Measurements from ENCODE around the gene TMEM190.
"Not testable (repeated sequence)": the region's sequence is repeated elsewhere in the genome, so short reads cannot be mapped to it uniquely, and the experiment has no call there.

The TMEM190 gene

DNA sequence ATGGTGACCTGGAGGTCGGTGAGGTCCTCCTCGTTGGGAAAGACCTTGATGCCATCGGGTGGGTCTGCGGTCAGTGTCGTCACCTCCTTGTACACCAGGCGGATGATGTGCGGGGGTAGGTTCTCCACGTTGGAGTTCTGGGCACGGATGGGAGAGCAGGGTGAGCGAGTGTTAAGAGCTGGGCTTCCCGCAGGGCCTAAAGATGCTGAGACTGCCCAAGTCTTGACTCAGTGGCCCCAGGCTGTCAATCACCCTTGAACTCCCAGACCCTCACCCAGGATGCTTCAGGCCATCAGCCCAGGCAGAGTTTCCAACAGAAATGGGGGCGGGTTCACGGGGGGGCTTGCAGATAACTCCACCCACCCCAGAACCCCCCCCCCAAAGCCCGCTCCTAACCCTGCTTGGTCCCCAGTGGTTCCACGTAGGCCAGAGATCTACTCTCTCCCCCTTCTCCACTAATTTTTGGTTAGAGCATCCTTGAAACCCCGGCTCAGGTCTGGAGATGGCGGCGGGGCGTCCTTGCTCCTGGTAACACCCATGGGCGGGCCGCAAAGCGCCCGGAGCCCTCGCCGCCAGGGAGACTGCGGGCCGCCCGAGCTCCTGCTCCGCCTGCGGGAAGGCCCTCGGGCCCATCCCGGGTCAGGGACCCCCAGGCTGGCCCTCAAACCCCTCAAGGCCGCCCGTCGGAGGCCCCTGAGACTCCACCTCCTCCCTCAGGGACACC lies 30.4 kb downstream of the TMEM190 start:
- peaks cover 5% of the 10 kb centered on the region for H3K4me1 ChIP-seq (ENCODE audit: control insufficient read depth, insufficient read depth, low read length)
- H3K9ac ChIP-seq (ENCODE audit: low read depth, low read length), result peak overlapping the region; percentile 89
- no peaks in the 10 kb centered on the region for H3K9me3 ChIP-seq (ENCODE audit: control insufficient read depth, insufficient read depth, low read length)
- H3K4me3 ChIP-seq (ENCODE audit: low read depth, low read length), result peak overlapping the region; percentile 73
- H3K27me3 ChIP-seq (ENCODE audit: control insufficient read depth, insufficient read depth, low read length), result peaks cover 4% of the 10 kb centered on the region
- H3K36me3 ChIP-seq (ENCODE audit: control insufficient read depth, insufficient read depth, low read length), result peaks cover 41% of the 10 kb centered on the region

DNA sequence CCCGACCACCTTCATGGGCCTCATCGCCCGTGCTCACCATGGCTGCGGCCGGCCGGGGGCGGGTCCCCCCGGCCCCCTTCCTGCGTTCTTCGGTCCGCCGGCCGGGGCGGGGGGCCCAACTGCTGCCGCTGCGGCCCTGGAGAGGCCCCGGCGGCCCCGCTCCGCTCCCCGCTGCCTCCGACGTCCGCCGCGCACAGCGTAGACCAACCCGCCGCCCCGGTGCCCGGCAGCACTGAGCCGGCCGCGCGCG lies 30.8 kb downstream of the TMEM190 start, which contains the start of gene UBE2S:
Gene UBE2S, minus strand, starts transcription at position 239 of the 250 bp plus-strand sequence. Its CDS starts 199 bp downstream, at position 40.
- peak within 1 kb of the TSS; percentile 89 for H3K9ac ChIP-seq (ENCODE audit: low read depth, low read length)
- H3K36me3 ChIP-seq (ENCODE audit: control insufficient read depth, insufficient read depth, low read length), result peaks cover 37% of the 10 kb centered on the region
- H3K9me3 ChIP-seq (ENCODE audit: control insufficient read depth, insufficient read depth, low read length); H3K27me3 ChIP-seq (ENCODE audit: control insufficient read depth, insufficient read depth, low read length); H3K4me1 ChIP-seq (ENCODE audit: control insufficient read depth, insufficient read depth, low read length): not testable (repeated sequence)
- H3K4me3 ChIP-seq (ENCODE audit: low read depth, low read length), result peak within 1 kb of the TSS; percentile 73

DNA sequence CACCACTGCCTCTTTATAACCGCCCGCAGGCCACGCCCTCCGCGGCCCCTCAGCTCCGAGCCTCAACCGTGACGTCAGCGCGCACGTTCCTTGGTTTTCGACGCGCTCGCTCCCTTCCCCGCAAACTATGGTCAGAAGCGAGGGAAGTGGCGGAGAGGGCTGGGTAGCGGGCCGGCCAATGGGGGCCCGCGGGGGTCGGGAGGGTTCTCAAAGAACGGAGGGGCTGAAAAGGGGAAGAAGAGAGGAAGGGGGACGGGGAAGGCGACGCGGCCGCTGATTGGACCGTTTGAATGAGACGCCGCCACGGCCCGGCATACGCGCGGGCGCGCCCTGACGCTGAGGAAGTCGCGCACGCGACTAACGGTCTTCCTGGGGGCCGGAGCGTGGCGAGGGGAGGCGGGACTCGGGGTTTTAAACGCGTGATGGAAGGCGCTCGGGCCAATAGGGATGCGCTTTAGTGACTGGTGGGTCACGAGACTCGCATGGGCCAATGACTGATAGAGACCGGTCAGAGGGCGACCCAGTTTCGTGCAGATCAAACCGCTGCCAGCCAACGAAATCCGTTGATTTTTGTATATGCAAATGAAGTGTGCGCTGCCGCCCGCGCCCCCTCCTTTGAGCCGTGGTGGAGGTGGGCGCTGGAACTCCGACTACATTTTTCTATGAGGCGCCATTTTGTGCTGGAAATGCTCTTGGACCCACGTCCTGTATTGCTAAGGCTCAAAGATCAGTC lies 31.3 kb downstream of the TMEM190 start:
- Histone ChIP-seq H3K9ac (ENCODE audit: low read depth, low read length) (peak overlapping the region; percentile 77), H3K4me3 (ENCODE audit: low read depth, low read length) (peak overlapping the region; percentile 73), H3K4me1 (ENCODE audit: control insufficient read depth, insufficient read depth, low read length) (peaks cover 5% of the 10 kb centered on the region), H3K27me3 (ENCODE audit: control insufficient read depth, insufficient read depth, low read length) (peaks cover 4% of the 10 kb centered on the region), H3K9me3 (ENCODE audit: control insufficient read depth, insufficient read depth, low read length) (no peaks in the 10 kb centered on the region), H3K36me3 (ENCODE audit: control insufficient read depth, insufficient read depth, low read length) (peaks cover 32% of the 10 kb centered on the region)

DNA sequence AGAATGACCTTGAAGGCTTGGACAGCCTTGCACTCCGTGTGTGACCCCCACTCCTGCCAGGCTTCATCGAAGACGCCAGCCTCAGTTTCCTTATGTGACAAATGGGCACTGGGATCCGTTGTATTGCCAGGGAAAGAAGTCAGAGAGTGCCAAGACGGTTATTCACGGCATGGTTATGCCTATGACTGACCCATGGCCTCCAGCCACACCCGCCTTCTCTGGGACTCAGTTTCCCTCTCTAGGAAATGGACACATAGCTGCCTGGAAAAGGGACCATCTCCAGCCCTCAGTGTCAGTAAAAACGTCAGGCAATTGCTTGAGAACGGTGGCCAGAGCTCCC lies 31.9 kb downstream of the TMEM190 start:
- Histone ChIP-seq H3K36me3 (ENCODE audit: control insufficient read depth, insufficient read depth, low read length) (peaks cover 27% of the 10 kb centered on the region), H3K27me3 (ENCODE audit: control insufficient read depth, insufficient read depth, low read length) (peaks cover 4% of the 10 kb centered on the region), H3K9me3 (ENCODE audit: control insufficient read depth, insufficient read depth, low read length) (no peaks in the 10 kb centered on the region), H3K9ac (ENCODE audit: low read depth, low read length) (peak overlapping the region; percentile 18), H3K4me1 (ENCODE audit: control insufficient read depth, insufficient read depth, low read length) (peaks cover 5% of the 10 kb centered on the region), H3K4me3 (ENCODE audit: low read depth, low read length) (peak overlapping the region; percentile 27)

DNA sequence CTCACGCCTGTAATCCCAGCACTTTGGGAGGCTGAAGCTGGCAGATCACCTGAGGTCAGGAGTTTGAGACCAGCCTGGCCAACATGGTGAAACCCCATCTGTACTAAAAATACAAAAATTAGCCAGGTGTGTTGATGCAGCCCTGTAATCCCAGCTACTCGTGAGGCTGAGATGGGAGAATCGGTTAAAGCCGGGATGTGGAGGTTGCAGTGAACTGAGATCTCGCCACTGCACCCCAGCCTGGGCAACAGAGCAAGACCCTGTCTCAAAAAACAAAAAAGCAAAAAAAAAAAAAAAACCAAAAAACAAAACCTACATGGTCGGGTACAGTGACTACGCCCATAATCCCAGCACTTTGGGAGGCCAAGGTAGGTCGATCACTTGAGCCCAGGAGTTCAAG lies 32.6 kb downstream of the TMEM190 start:
- not testable (repeated sequence) for H3K27me3 ChIP-seq (ENCODE audit: control insufficient read depth, insufficient read depth, low read length); H3K4me1 ChIP-seq (ENCODE audit: control insufficient read depth, insufficient read depth, low read length); H3K9ac ChIP-seq (ENCODE audit: low read depth, low read length); H3K9me3 ChIP-seq (ENCODE audit: control insufficient read depth, insufficient read depth, low read length); H3K4me3 ChIP-seq (ENCODE audit: low read depth, low read length)
- peaks cover 22% of the 10 kb centered on the region for H3K36me3 ChIP-seq (ENCODE audit: control insufficient read depth, insufficient read depth, low read length)

DNA sequence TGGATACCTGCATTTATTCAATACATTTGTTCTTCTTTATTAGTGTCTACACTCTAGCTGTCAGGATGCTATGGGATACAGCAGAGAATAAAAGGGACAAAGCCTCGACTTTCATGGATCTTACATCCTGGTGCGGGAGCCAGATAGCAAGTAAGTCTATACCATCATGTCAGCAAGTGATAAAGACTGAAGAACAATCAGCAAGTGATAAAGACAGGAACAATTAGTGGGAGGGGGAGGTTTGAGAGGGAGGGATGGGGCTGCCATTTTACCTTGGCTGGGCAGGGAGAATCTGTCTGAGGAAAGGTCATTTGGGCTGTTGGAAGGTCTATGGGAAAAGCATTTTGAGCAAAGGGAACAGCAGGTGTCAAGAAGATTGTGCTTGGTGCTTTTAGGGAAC lies 33.5 kb downstream of the TMEM190 start:
- Histone ChIP-seq H3K4me1 (ENCODE audit: control insufficient read depth, insufficient read depth, low read length) (peaks cover 5% of the 10 kb centered on the region), H3K4me3 (ENCODE audit: low read depth, low read length) (no peak overlapping the region), H3K36me3 (ENCODE audit: control insufficient read depth, insufficient read depth, low read length) (peaks cover 17% of the 10 kb centered on the region), H3K9ac (ENCODE audit: low read depth, low read length) (no peak overlapping the region), H3K27me3 (ENCODE audit: control insufficient read depth, insufficient read depth, low read length) (peaks cover 4% of the 10 kb centered on the region), H3K9me3 (ENCODE audit: control insufficient read depth, insufficient read depth, low read length) (no peaks in the 10 kb centered on the region)

DNA sequence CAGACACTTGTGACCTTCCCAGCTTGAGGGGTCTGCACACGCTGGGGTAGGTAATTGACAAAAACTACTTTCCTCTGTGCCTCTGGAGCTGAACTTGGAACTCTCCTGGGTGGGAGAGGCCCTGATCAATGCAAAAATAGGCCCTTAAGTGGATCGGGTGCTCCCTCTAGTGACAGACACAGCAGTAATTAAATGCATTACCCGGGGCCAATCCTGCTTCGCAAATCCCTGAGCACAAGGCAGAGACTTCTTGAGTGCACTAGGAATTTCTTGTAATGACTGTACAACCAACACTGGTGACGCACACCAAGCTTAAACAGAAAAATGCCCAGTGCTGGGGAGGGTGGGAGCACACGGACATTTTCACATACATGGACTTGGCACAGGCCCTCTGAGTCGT lies 41.6 kb downstream of the TMEM190 start:
- H3K9me3 ChIP-seq (ENCODE audit: control insufficient read depth, insufficient read depth, low read length), result no peaks in the 10 kb centered on the region
- H3K36me3 ChIP-seq (ENCODE audit: control insufficient read depth, insufficient read depth, low read length), result no peaks in the 10 kb centered on the region
- H3K4me3 ChIP-seq (ENCODE audit: low read depth, low read length), result no peak overlapping the region
- peaks cover 2% of the 10 kb centered on the region for H3K27me3 ChIP-seq (ENCODE audit: control insufficient read depth, insufficient read depth, low read length)
- no peaks in the 10 kb centered on the region for H3K4me1 ChIP-seq (ENCODE audit: control insufficient read depth, insufficient read depth, low read length)
- no peak overlapping the region for H3K9ac ChIP-seq (ENCODE audit: low read depth, low read length)

DNA sequence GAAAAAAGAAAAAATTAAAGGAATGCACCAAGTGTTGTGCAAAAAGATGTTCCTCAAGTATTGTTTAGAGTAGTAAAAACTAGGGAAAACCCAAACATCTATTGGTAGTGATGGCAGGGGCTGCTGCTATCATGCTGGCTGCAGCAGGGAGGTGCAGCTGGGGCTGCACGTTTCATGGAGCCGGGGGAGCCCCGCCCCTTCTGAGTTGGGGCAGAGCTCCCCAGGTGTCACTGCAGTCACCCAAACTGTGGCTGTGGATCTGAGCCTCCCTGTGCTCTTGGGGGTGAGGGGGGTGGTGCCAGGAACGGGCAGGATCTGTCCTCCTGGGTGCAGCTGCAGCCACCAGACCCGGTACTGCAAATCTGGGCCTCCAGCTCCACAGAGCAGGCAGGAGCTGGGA lies 42.5 kb downstream of the TMEM190 start:
- H3K27me3 ChIP-seq (ENCODE audit: control insufficient read depth, insufficient read depth, low read length), result peaks cover 2% of the 10 kb centered on the region
- no peak overlapping the region for H3K4me3 ChIP-seq (ENCODE audit: low read depth, low read length)
- H3K4me1 ChIP-seq (ENCODE audit: control insufficient read depth, insufficient read depth, low read length), result no peaks in the 10 kb centered on the region
- H3K9me3 ChIP-seq (ENCODE audit: control insufficient read depth, insufficient read depth, low read length), result no peaks in the 10 kb centered on the region
- H3K36me3 ChIP-seq (ENCODE audit: control insufficient read depth, insufficient read depth, low read length), result no peaks in the 10 kb centered on the region
- no peak overlapping the region for H3K9ac ChIP-seq (ENCODE audit: low read depth, low read length)

DNA sequence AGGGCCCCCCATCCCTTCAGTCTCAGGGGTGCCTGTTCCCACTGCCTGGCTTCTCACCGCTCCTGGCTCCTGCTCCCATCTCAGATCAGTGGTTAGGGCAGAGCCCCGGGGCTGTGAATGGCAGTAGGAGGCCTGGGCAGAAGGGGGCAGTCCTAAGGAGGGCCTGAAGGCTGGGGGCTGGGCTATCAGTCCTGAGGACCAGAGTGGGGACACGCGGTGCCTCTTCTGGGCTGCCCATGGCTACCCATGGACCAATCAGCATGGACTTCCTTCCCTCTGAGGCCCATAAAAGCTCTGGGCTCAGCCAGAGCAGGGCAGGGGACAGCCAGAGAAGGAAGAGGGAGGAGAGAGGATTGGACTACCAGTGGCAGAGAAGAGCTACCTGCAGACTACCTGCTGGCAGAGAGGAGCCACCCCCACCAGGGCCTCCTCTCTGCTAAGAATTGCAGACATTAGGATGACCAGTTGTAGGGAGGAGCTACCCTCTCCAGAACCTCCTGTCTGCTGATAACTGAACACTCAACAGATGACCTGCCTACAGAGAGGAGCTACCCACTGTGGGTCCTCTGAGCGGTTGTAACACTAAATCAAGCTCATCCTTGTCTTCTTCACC lies 43.1 kb downstream of the TMEM190 start:
- Histone ChIP-seq H3K4me3 (ENCODE audit: low read depth, low read length) (no peak overlapping the region), H3K9ac (ENCODE audit: low read depth, low read length) (no peak overlapping the region), H3K27me3 (ENCODE audit: control insufficient read depth, insufficient read depth, low read length) (peaks cover 2% of the 10 kb centered on the region), H3K9me3 (ENCODE audit: control insufficient read depth, insufficient read depth, low read length) (no peaks in the 10 kb centered on the region), H3K4me1 (ENCODE audit: control insufficient read depth, insufficient read depth, low read length) (no peaks in the 10 kb centered on the region), H3K36me3 (ENCODE audit: control insufficient read depth, insufficient read depth, low read length) (no peaks in the 10 kb centered on the region)

DNA sequence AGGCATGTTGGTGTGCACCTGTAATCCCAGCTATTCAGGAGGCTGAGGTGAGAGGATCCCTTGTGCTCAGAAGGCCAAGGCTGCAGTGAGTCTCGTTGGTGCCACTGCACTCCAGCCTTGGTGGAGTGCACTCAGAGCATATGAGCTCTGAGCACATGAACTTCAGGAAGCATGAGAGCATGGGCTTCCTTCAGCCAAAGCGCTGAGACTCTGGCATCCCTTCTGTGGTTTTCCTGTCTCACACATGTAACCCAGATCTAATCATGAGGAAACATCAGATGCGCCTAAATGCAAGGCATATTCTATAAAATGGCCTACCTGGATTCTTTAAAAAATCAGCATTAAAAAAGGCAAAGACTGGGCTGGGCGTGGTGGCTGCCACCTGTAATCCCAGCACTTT lies 44.7 kb downstream of the TMEM190 start:
- H3K36me3 ChIP-seq (ENCODE audit: control insufficient read depth, insufficient read depth, low read length); H3K9ac ChIP-seq (ENCODE audit: low read depth, low read length); H3K4me1 ChIP-seq (ENCODE audit: control insufficient read depth, insufficient read depth, low read length); H3K4me3 ChIP-seq (ENCODE audit: low read depth, low read length); H3K9me3 ChIP-seq (ENCODE audit: control insufficient read depth, insufficient read depth, low read length); H3K27me3 ChIP-seq (ENCODE audit: control insufficient read depth, insufficient read depth, low read length): not testable (repeated sequence)

DNA sequence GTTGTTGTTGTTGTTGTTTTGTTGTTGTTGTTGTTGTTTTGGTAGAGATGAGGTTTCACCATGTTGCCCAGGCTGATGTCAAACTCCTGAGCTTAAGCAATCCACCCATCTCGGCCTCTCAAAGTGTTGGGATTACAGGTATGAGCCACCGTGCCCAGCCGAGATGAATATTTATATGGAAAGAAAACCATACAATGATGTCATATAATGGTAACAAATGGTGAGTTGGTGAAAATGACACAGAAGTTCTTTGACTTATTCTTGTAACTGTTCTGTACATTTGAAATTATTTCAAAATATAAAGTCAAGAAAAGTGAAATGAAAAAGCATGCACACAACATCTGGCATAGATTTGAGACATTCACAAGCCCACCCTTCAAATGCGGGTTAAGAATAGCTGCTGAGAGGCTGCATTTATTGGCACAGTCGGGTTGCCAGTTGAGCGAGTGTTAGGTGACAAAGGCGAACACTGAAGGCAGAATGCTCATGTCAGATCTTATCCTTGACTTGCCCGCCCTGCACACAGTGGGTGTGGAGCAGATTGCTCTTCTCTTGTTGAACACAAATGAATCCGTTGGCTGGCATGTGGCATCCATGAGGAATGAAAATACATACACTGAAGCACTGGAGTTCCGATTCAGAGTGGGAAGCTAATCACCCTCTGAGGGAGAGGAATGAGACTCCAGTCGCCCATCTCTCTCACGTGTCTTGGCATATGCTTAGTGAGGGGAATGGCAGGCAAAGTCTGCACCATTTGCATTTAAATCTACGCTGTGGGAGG lies 46.8 kb downstream of the TMEM190 start:
- Histone ChIP-seq H3K9ac (ENCODE audit: low read depth, low read length) (no peak overlapping the region), H3K4me3 (ENCODE audit: low read depth, low read length) (no peak overlapping the region), H3K4me1 (ENCODE audit: control insufficient read depth, insufficient read depth, low read length) (no peaks in the 10 kb centered on the region), H3K27me3 (ENCODE audit: control insufficient read depth, insufficient read depth, low read length) (peaks cover 2% of the 10 kb centered on the region), H3K36me3 (ENCODE audit: control insufficient read depth, insufficient read depth, low read length) (no peaks in the 10 kb centered on the region), H3K9me3 (ENCODE audit: control insufficient read depth, insufficient read depth, low read length) (no peaks in the 10 kb centered on the region)
